Measurements from ENCODE around the gene IL1F10. TPM values are rescaled to one million over a fixed set of nuclear protein-coding genes. Genes with fewer than 3 reads are reported as not detected.
"Not testable (repeated sequence)": the region's sequence is repeated elsewhere in the genome, so short reads cannot be mapped to it uniquely, and the experiment has no call there.

The IL1F10 gene
- total RNA-seq, 1 experiment from 2014 or later: not detected

- H3K9me3 ChIP-seq (ENCODE audit: low read depth, low read length, poor library complexity, severe bottlenecking): no peaks in the 10 kb centered on the region
- H3K4me1 ChIP-seq (ENCODE audit: insufficient read depth, low read length, poor library complexity, severe bottlenecking): no peaks in the 10 kb centered on the region
- no TSS peak for BruUV-seq (replicated peaks)
- POLR2A ChIA-PET (ENCODE audit: low non-redundant PET): no interaction called here
- intact Hi-C loops (cut with micrococcal nuclease; ENCODE audit: unreplicated experiment): no loop called here
- CTCF ChIA-PET: no interaction called here
- no peak for DNase-seq (ENCODE audit: low spot score)
- peaks cover 26% of the 10 kb centered on the region for H3K27me3 ChIP-seq (replicated peaks; ENCODE audit: insufficient read depth, low read depth, low read length, poor library complexity)
- TF ChIP-seq EZH2 (IDR thresholded peaks at IDR 0.05; ENCODE audit: borderline replicate concordance, low read depth, low read length, poor library complexity, severe bottlenecking) (no peak), CTCF (conservative IDR thresholded peaks at IDR 0.05; ENCODE audit: low read depth, low read length) (no peak)
- no peaks in the 10 kb centered on the region for H3K36me3 ChIP-seq (ENCODE audit: insufficient read depth, low read length, poor library complexity, severe bottlenecking)
- no peak overlapping the region for H3K4me3 ChIP-seq (ENCODE audit: low read depth, low read length, poor library complexity, severe bottlenecking)
- no peak overlapping the region for H3K27ac ChIP-seq (ENCODE audit: low read depth, low read length, poor library complexity, severe bottlenecking)
Measured at GRCh38 chr2:113091231-113091896, 23.6 kb downstream of the IL1F10 start.

GRCh38 chr2:113092864-113093612 lies 25.3 kb downstream of the IL1F10 start:
- CTCF ChIA-PET: no interaction called here
- H3K27me3 ChIP-seq (replicated peaks; ENCODE audit: insufficient read depth, low read depth, low read length, poor library complexity): peaks cover 30% of the 10 kb centered on the region

GRCh38 chr2:113093613-113093977 lies 25.8 kb downstream of the IL1F10 start:
- H3K9me3 ChIP-seq (ENCODE audit: low read depth, low read length, poor library complexity, severe bottlenecking): no peaks in the 10 kb centered on the region
- no peaks in the 10 kb centered on the region for H3K36me3 ChIP-seq (ENCODE audit: insufficient read depth, low read length, poor library complexity, severe bottlenecking)
- H3K27me3 ChIP-seq (replicated peaks; ENCODE audit: insufficient read depth, low read depth, low read length, poor library complexity): peaks cover 25% of the 10 kb centered on the region
- no peaks in the 10 kb centered on the region for H3K4me1 ChIP-seq (ENCODE audit: insufficient read depth, low read length, poor library complexity, severe bottlenecking)
- H3K27ac ChIP-seq (ENCODE audit: low read depth, low read length, poor library complexity, severe bottlenecking): no peak overlapping the region
- ChIA-PET CTCF (no interaction called here), POLR2A (ENCODE audit: low non-redundant PET) (no interaction called here)
- intact Hi-C loops (cut with micrococcal nuclease; ENCODE audit: unreplicated experiment): no loop called here
- H3K4me3 ChIP-seq (ENCODE audit: low read depth, low read length, poor library complexity, severe bottlenecking): no peak overlapping the region
- no peak for DNase-seq (ENCODE audit: low spot score)
- BruUV-seq (replicated peaks): no TSS peak
- TF ChIP-seq CTCF (conservative IDR thresholded peaks at IDR 0.05; ENCODE audit: low read depth, low read length): no peak
- TF ChIP-seq EZH2 (IDR thresholded peaks at IDR 0.05; ENCODE audit: borderline replicate concordance, low read depth, low read length, poor library complexity, severe bottlenecking): no peak

More at GRCh38 chr2:113092864-113093612, 25.3 kb downstream of the IL1F10 start:
- POLR2A ChIA-PET (ENCODE audit: low non-redundant PET): no interaction called here
- no TSS peak for BruUV-seq (replicated peaks)
- no peaks in the 10 kb centered on the region for H3K9me3 ChIP-seq (ENCODE audit: low read depth, low read length, poor library complexity, severe bottlenecking)
- H3K36me3 ChIP-seq (ENCODE audit: insufficient read depth, low read length, poor library complexity, severe bottlenecking): no peaks in the 10 kb centered on the region
- TF ChIP-seq EZH2 (IDR thresholded peaks at IDR 0.05; ENCODE audit: borderline replicate concordance, low read depth, low read length, poor library complexity, severe bottlenecking) (no peak), CTCF (conservative IDR thresholded peaks at IDR 0.05; ENCODE audit: low read depth, low read length) (no peak)
- H3K4me3 ChIP-seq (ENCODE audit: low read depth, low read length, poor library complexity, severe bottlenecking): no peak overlapping the region
- H3K4me1 ChIP-seq (ENCODE audit: insufficient read depth, low read length, poor library complexity, severe bottlenecking): no peaks in the 10 kb centered on the region
- DNase-seq (ENCODE audit: low spot score): no peak
- intact Hi-C loops (cut with micrococcal nuclease; ENCODE audit: unreplicated experiment): no loop called here
- no peak overlapping the region for H3K27ac ChIP-seq (ENCODE audit: low read depth, low read length, poor library complexity, severe bottlenecking)

- CTCF ChIA-PET; DNase-seq (ENCODE audit: low spot score); H3K27ac ChIP-seq (ENCODE audit: low read depth, low read length, poor library complexity, severe bottlenecking); H3K4me1 ChIP-seq (ENCODE audit: insufficient read depth, low read length, poor library complexity, severe bottlenecking); H3K9me3 ChIP-seq (ENCODE audit: low read depth, low read length, poor library complexity, severe bottlenecking); H3K4me3 ChIP-seq (ENCODE audit: low read depth, low read length, poor library complexity, severe bottlenecking); intact Hi-C loops (cut with micrococcal nuclease; ENCODE audit: unreplicated experiment); H3K36me3 ChIP-seq (ENCODE audit: insufficient read depth, low read length, poor library complexity, severe bottlenecking); BruUV-seq (replicated peaks); POLR2A ChIA-PET (ENCODE audit: low non-redundant PET): not testable (repeated sequence)
- peaks cover 14% of the 10 kb centered on the region for H3K27me3 ChIP-seq (replicated peaks; ENCODE audit: insufficient read depth, low read depth, low read length, poor library complexity)
Measured at GRCh38 chr2:113096306-113096705, 28.5 kb downstream of the IL1F10 start.

- H3K36me3 ChIP-seq (ENCODE audit: insufficient read depth, low read length, poor library complexity, severe bottlenecking); H3K27me3 ChIP-seq (replicated peaks; ENCODE audit: insufficient read depth, low read depth, low read length, poor library complexity); H3K4me3 ChIP-seq (ENCODE audit: low read depth, low read length, poor library complexity, severe bottlenecking); DNase-seq (ENCODE audit: low spot score); H3K9me3 ChIP-seq (ENCODE audit: low read depth, low read length, poor library complexity, severe bottlenecking); POLR2A ChIA-PET (ENCODE audit: low non-redundant PET); CTCF ChIA-PET; H3K4me1 ChIP-seq (ENCODE audit: insufficient read depth, low read length, poor library complexity, severe bottlenecking); BruUV-seq (replicated peaks); H3K27ac ChIP-seq (ENCODE audit: low read depth, low read length, poor library complexity, severe bottlenecking); intact Hi-C loops (cut with micrococcal nuclease; ENCODE audit: unreplicated experiment): not testable (repeated sequence)
Measured at GRCh38 chr2:113096842-113097618, 29.3 kb downstream of the IL1F10 start.

Measured in A673 (cell line).